GM19463 (cell line): Measurements from ENCODE around the gene LY86.
A peak's percentile ranks its signal among the peaks of the same experiment; 100 is the strongest.

Experiments used
- ATAC-seq: cut with Tn5 transposase; IDR thresholded peaks from one replicate; pipeline ENCODE4 v1.9.1; 2021; ENCODE audit warnings: mild to moderate bottlenecking, moderate library complexity; ENCODE audit not compliant: unreplicated experiment

Gene LY86

DNA sequence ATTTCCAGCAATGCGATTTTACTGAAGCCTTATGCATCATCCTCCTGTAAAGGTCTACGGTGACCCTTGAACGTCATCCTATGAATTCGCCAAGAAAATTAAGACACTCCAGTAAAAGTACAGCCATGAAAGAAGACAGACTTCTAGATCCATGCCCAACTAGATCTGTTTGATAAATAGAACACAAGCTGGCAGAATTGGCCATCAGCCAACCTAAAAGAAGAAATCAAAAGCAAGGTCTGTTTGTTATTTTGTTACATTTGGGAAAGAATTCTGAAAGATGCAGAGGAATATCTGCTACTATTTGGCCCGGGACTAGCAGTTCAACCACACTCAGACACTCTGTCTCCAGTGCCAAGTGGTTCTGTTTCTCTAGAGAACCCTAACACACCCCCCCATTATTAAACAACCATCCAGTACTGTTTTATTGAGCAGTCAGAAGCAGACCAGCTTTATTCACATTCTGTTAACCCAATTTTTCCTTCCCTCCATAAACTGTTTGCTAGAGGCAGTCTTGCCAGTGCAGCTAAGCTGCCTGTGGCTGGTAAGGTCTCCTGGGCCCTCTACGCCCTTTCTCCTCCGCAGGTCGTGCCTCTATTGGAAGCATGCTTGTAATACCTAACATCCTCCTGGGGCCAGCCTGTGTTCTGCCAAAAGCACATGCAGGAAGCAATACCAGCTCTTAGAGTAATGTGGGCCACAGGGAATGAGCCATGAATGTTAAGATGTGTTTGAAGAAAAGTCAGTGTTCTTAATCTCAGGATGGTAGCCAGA lies 30.7 kb downstream of the LY86 start:
- no peak for ATAC-seq

DNA sequence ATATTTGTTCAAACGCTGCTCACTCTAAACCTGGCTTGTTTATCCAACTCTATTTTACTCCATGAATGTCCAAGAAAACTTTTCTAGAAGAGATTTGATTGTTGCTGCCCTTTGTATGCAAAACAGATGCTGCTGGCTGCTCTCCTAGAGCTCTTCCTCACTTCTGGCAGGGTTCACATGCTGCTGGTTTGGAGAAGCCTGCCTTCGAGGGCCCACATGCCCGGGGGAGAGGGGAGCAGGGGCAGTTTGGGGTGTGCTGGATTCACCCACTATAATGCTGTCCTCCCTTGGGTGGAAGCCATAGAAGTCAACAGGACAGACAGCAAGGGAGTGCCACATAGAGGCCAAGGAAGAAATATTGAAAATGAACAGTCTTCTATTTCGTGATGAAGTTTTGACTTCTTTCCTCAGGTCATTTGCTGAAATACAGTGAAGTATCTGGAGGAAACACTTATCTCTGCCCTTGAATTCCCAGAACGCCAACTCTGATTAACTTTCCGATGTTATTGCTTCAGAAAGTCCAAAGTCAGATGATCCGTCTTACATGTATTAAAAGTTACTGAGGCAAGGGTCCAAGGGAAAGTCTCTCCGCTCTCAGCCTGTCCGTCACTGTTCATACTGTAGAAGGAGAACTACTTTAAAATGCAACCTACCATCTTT lies 32.4 kb downstream of the LY86 start:
- no peak for ATAC-seq

DNA sequence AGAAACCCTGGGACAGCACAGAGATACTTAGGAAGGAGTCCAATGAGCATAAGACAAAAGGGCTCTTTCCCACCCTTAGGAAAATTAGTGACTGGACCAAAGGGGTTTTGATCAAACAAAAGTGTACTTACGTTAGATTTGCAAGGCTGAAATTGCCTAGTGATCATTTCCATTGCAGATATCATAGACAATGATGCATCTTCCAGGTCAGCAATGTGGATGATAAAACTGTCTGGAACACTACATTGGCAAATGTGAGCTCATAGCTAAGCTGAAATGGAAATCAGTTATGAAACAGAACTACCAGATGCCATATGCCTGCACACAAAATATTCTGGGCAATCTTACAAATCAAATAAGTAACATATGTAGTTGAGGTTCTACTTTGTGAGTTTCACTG lies 34.0 kb downstream of the LY86 start:
- ATAC-seq = no peak

DNA sequence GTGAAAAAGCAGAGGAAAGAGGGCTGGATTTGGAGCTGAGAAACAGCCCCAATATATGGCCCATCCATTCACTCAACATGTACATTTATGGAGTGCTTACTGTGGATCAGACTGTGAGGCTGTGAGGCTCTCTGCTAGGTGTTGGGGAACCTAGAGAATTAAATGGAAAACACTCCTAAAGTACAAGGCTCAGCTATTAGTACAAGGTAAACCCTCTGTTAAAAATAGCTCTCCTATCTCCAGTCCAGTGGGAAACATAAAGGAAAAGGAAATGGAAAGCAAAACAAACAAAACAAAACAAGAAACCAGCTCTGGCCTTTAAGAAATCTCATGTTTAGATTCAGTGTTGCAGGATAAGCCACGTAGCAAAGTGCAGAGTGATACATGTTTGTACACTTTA lies 35.0 kb downstream of the LY86 start:
- ATAC-seq = no peak

DNA sequence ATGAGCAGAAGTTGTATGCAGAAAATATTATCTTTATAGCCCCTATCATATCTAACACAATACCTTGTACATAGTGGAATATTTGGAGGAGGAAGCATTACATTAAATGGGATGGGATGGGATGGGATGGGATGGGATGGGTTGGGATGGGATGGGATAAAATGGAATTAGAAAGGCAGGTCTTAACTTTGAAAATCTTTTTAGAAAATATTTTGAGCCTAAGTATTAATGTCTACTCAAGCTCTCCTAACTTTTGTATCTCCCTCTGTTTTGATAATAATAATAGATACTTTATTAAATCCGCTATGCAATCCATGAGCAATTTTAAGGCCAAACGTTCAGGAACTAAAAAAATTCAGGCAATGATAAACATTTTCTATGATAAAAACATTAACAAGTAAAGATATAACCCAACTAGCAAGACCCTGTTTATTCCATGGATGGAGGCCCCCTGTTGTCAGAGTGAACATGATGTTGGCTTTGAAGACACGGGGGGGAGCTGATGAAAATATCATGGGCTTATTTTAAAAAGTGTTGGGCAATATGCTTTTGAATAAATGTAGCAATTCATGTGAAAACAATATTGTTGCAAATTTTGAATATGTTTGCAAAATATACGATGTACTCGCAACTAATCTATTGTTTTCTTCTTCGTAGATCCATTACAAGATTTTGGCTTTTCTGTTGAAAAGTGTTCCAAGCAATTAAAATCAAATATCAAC lies 35.9 kb downstream of the LY86 start:
- no peak for ATAC-seq

DNA sequence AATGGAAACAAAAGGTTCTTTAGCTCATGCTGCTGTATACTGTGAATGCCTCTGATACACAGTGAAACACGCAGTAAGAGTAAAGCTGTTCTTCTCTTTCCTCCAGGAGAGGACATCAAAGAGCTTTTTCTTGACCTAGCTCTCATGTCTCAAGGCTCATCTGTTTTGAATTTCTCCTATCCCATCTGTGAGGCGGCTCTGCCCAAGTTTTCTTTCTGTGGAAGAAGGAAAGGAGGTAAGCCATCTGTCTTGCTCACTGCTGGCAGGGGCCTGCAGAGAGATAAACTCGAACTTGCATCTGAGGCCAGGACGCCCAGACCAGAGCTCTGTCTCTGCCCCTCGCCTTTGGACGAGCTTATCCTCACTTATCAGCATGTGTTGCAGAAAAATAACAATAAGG lies 37.7 kb downstream of the LY86 start:
- no peak for ATAC-seq

DNA sequence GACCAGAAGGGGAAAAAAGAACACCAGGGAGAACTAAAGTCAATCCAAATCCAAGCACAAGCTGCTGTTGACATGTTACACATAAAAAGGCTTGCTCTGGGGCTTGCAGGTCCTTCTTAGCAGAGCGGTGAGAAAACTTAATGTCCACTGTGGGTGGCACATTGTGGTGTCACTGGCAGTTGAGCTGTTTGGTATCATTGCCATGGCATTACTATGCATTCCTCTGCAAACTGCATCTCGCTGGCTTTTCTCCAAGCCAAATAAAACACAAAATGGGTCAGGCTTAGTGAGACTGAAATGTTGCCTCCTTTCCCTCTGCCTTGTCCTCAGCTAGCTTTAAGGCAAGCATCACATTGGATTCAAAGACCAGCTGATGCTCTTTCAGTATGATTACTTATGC lies 40.9 kb downstream of the LY86 start:
- no peak for ATAC-seq

DNA sequence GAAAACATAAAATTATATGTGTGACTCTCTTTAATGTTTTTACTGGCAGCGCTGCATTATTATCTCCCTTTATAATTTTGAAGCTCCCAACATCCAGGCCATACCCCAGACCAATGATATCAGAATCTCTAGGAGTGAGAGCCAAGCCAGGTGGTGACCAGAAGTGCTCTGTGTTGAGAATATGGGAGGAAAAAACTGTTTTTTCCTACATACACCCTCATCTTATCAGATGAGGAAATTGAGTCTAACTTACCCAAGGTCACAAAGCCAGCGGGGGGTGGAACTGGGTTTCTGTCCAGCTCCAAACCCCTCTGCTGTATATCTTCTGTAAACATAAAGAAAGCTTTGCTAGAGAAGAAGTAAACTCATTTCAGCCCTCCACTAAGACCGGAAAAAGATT lies 42.5 kb downstream of the LY86 start:
- no peak for ATAC-seq

DNA sequence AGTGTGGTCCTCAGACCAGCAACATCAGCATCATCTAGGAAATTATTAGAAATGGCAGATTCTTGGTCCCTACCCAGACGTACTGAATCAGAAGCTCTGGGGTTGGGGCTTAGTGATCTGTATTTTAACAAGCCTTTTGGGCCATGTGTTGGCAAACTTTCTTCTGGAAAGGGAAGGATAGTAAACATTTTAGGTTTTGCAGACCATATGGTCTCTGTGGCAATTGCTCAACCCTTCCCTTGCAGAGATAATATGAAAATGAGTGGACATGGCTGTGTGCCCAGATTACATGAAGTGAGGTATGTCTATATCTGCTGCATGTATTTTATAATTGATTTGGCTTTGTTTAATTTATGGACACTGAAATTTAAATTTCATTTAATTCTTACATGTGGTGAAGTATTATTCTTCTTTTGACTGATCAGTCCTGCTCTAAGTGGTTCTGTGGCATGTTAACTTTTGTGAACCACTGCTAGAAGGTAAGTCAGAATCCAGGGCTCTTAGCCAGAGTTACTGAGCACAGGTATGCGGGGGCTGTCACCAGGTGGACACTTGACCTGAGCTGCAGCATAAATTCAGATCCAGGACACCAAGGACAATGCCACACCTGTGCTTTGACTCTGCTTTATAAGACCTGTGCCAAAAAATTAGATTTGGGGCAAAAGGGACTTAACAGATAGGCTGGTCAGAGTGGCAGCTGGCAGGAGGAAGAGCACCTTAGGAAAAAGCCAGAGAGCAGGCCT lies 43.2 kb downstream of the LY86 start:
- ATAC-seq = no peak

DNA sequence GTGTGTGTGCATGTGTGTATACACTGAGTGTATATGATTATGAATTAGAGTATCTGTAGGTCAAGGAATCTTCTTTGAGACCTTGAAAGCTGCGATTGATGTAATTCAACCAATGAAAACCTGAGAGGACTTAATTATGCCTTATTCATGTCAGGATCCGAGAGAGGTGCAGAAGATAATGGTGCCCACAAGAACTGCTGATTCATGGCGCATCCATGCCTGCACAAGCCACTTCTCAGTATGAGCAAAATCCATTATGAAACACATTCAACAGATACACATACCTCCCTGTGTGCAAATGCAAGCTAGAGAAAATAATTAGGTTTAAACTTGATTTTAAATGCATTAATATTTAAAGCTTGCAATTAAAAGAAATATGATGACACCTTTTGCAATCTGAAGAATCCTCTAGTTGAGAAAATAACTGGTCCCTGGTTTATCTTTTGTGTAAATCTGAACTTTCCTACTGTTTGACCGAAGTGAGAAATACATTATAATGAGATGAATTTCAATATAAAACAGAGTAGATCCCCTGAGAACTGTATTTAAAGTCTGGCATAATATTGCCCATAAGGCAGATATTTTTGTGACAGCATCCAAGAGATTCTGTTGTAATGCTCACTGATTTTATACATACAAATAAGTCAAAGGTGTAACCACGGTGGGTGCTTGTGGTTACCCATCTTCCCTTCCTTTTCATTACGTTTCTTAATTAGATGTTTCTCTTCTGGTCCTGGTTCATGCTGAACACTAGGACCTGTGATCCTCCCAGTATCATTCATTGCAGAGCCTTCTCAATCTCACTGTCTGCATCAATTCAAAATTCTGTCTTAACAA lies 45.6 kb downstream of the LY86 start:
- ATAC-seq = no peak

DNA sequence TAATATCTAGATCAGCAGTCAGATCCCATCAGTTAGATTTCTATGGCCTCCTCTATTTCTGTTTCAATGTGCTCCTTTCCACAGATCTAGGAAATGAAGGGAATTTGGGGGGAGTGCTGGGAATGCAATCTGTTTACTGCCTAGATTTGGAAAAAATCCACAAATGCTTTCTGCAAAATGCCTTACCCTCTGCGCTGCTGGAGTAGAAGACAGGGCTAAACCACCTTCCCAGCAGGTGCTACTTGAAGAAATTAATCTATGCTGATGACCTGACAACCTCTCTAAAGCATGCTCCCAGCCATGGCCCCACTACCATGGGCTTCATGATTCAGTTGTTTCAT lies 46.2 kb downstream of the LY86 start:
- no peak for ATAC-seq

DNA sequence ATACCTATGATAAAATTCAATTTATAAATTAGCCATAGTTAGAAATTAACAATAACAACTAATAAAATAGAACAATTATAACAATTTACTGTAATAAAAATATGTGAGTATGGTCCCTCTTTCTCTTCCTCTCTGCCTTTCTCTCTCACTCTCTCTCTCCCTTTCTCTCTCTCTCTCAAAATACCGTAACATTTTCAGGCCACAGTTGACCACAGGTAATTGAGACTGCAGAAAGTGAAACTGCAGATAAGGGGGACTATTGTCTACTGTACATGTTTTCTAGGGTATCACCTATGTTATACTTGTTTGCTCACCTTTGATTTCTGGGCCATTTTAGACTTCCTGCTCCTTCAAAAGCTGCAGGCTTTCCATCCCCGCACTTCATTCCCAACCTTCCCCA lies 46.8 kb downstream of the LY86 start:
- ATAC-seq = peak; percentile 51

DNA sequence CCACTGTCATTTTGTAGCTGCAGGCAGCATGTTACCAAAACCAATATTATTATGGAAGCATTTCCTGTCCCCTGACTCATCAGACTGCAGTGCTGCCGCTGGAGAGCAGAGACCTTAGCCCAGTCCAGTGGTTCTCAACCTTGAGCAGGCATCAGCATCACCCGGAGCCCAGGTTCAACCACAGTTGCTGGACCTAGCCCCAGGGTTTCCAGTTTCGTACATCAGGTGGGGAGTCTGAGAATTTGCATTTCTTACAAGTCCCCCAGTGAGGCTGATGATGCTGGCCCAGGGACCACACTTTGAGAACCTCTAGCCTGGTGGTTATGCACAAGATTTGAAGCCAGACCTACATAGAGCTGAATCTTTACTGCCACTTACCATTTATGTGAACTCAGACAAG lies 47.3 kb downstream of the LY86 start:
- ATAC-seq = peak; percentile 66

DNA sequence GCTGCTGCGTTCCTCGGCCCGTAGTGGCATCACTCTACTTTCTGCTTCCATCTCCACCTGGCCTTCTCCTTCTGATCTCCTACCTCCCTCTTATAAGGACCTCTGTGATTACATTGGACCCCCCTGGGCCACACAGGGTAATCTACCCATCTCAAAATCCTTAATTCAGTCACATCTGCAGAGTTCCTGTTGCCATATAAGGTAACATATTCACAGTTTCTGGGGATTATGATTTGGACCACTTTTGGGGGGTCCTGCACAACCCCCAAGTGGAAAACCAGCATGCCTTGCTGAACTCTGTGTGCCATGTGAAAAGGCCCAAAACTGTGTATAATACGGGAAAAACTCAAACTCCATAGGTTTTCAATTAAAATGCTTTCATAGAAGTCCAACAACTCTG lies 51.1 kb downstream of the LY86 start:
- no peak for ATAC-seq

DNA sequence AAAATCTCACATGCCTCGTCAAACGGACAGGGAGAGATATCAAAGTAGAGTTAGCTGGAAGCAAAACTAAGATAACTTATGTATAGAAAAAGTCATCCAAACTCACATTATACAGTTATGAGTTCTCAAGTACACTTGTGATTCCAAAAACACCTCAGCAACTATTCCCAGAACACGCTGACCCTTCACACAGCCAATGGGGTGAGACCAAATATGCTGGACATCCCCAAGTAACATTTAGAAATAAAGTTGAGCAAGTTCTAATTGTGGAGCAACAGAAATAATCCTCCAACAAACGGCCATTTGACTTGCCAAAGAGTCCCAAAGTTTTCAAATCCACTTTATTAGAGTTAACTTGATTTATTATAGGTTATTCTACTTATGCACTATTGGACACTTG lies 52.4 kb downstream of the LY86 start:
- no peak for ATAC-seq

DNA sequence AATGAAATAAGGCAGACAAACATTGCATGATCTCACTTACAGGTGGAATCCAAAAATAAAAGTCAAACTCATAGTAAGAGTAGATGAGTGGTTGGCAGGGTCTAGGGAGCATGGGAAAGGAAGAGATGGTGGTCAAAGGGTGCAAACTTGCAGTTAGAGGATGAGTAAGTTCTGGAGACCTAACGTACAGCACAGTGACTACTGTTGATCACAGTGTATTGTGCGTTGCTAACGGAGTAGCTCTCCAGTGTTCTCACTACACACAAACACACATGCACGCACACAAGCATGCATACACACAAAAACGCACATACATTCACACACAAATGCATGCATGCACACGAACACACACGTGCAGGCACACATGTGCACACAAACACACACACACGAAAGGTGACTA lies 54.9 kb downstream of the LY86 start:
- ATAC-seq = peak; percentile 92

DNA sequence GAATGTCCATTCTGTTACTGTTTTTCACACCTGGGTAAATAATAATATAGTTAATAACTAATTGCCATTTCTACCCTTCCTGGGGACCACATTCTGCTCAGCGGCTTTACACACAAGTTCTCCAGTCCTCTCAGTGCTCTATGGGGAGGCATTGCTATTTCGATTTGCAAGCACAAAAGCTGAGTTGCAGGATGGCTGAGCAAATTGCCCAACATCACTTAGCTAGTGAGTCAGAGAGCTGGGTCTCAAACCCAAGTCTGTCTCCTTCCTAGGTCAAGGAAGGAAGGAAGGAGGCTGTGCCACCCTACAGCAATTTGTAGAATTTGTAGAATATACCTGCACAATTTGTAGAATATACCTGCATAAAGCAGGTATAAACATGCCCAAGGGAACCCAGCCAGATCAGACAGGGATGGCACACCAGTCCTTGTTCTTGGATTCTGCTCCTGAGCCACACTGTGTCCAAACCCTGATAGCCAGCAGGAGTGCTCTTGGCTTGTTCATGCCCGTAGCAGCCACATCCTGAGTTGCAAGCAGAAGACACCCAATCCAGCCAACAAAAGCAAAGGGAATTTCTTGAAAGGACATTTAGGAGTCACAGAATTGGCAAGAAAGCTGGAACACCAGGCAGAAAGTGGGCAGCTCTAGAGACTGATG lies 56.9 kb downstream of the LY86 start:
- ATAC-seq = no peak

DNA sequence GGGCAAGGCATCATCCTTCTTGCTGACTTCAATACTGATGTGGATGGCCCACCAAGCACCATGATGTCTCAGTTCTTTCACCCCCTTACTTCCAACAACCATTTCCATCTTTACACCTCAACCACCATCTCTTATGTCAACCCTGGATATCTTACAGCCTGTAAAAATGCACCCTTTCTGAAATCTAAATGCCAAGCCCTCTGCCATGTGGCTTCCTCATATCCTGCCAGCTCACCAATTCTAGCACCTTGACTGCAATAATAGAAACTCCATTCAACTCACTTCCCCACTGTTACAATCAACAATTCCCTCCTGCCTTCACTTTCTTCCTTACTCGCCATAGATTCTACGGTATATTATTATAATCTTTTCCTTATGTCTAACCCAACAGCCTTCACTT lies 57.9 kb downstream of the LY86 start:
- ATAC-seq = no peak

DNA sequence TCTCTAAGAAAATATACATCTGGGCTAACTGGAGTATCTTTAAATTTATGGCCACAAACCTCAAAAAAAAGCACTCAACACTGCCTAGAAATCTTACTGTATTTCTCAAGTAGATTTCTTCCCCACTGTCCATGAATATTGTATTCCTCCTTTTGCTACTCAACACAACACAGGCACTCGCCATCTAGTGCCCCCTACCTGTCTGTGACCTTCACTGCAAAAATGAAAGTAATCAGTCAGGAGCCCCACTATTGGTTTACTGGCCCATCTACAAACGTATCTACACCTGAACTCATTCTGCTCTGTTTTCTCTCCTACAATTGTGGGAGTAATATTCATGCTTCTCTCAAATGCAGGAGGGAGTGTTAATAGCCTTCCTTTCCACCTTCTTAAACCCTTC lies 58.3 kb downstream of the LY86 start:
- no peak for ATAC-seq

DNA sequence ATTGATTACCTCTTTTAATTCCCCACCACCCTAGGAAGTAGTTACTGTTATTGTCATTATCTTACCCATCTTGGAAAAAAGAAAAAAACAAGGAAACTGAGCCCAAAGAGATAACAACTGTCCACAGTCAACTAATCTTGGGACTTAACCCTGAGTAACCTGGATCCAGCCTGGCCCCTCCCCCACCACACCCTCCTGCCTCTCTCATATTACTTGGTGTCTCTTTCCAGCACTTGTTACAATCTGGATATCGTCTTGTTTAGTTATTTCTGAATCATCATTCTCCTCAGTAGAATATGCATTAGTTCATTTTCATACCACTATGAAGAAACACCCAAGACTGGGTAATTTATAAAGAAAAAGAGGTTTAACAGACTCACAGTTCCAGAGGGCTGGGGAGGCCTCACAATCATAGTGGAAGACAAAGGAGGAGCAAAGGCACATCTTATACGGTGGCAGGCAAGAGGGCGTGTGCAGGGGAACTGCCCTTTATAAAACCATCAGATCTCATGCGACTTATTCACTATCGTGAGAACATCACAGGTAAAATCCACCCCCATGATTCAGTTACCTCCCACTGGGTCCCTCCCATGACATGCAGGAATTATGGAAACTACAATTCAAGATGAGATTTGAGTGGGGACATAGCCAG lies 60.3 kb downstream of the LY86 start:
- no peak for ATAC-seq
